Stomach smooth muscle (tissue), 2 donors: ENCODE results near the gene SATB1.
A peak's percentile ranks its signal among the peaks of the same experiment; 100 is the strongest.
"Not testable (repeated sequence)": the region's sequence is repeated elsewhere in the genome, so short reads cannot be mapped to it uniquely, and the experiment has no call there.

Source experiments
- H3K27ac ChIP-seq: one replicate; pipeline ENCODE4 v1.7.0; 2013; ENCODE audit warnings: mild to moderate bottlenecking, low read length, inconsistent platforms
- H3K27me3 ChIP-seq, 2 donors: one replicate each; pipeline ENCODE4 v1.7.0; 2013; ENCODE audit warnings: low read length in 2 of 2; ENCODE audit not compliant: insufficient read depth in 2 of 2, control insufficient read depth in 1 of 2
- H3K36me3 ChIP-seq, 2 donors: one replicate each; pipeline ENCODE4 v1.7.0; 2013; ENCODE audit warnings: low read length in 2 of 2; ENCODE audit not compliant: control insufficient read depth in 2 of 2, insufficient read depth in 2 of 2
- H3K4me1 ChIP-seq: one replicate; pipeline ENCODE4 v1.7.0; 2013; ENCODE audit warnings: low read length; ENCODE audit not compliant: control insufficient read depth, insufficient read depth
- H3K4me3 ChIP-seq, 2 donors: one replicate each; pipeline ENCODE4 v1.7.0; 2013; ENCODE audit warnings: low read length in 2 of 2
- H3K9ac ChIP-seq, 2 donors: one replicate each; pipeline ENCODE4 v1.7.0; 2013; ENCODE audit warnings: low read length in 2 of 2, mild to moderate bottlenecking in 1 of 2
- H3K9me3 ChIP-seq, 2 donors: one replicate each; pipeline ENCODE4 v1.7.0; 2013; ENCODE audit warnings: low read length in 2 of 2; ENCODE audit not compliant: control insufficient read depth in 2 of 2
- donor health status: healthy.
- donor health status: Pancreatic carcinoma.

The SATB1 gene

DNA sequence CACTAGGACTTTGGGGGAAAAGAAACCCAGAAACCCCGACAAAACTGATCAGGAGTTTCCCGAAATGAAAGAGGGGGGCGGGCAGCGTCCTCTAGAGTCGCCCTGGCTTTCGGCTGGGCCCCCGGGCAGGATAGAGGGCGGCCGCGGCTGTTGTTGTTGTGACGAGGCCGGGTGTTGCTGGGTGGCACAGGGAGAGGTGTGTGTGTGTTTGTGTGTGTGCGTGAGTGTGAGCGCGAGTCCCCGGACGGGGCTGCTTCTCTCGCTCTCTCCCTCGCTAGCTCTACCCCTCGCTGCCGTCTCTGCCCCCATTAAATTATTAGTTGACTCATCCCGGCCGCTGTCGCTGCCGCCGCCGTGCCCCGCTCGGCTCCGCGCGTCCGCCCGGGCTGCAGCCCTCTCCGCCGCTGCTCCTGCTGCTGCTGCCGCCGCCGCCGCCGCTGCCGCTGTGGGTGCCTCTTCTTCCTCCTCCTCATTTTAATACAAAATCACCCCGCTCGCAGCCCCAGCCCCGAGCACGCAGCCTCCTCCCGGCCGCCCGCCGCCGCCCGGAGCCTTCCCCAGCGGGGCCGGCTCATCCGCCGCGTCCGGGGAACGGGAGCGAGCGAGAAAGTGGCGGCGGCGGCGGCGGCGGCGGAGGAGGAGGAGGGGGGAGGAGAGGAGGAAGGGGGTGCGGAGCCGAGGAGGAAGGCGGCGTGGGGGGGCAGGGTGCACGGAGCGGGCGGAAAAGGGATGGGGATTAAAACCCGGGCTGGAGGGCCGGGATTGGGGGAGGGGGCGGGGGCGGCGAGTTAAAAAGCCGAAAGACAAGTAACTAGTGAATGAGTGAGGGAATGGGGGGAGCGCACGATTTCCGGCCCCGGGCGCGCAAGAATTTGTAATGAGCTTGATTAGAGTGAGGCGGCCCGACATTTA, at the start of gene SATB1:
SATB1 (minus strand) TSS at position 611 of the 912 bp plus-strand sequence. CDS start 4,372 bp downstream, outside the sequence.
- Histone ChIP-seq H3K36me3 (peaks cover 0 to 4% of the 10 kb centered on the region in 2 donors), H3K9ac (peak within 1 kb of the TSS; percentile 77 to 92), H3K4me1 (no peaks in the 10 kb centered on the region), H3K27me3 (no peaks in the 10 kb centered on the region), H3K27ac (peak within 1 kb of the TSS; percentile 84), H3K4me3 (peak within 1 kb of the TSS; percentile 84 to 86), H3K9me3 (no peaks in the 10 kb centered on the region)

- Histone ChIP-seq H3K9ac (no peak overlapping the region), H3K4me1 (no peaks in the 10 kb centered on the region), H3K9me3 (no peaks in the 10 kb centered on the region), H3K27ac (no peak overlapping the region), H3K4me3 (no peak overlapping the region), H3K27me3 (no peaks in the 10 kb centered on the region), H3K36me3 (no peaks in the 10 kb centered on the region)
Measured at GRCh38 chr3:18474202-18474601, 49.1 kb upstream of the SATB1 start.

GRCh38 chr3:18469775-18470174, 44.6 kb upstream of the SATB1 start:
- Histone ChIP-seq H3K9me3 (no peaks in the 10 kb centered on the region), H3K27ac (no peak overlapping the region), H3K27me3 (no peaks in the 10 kb centered on the region), H3K36me3 (no peaks in the 10 kb centered on the region), H3K4me1 (no peaks in the 10 kb centered on the region), H3K4me3 (no peak overlapping the region), H3K9ac (no peak overlapping the region)

DNA sequence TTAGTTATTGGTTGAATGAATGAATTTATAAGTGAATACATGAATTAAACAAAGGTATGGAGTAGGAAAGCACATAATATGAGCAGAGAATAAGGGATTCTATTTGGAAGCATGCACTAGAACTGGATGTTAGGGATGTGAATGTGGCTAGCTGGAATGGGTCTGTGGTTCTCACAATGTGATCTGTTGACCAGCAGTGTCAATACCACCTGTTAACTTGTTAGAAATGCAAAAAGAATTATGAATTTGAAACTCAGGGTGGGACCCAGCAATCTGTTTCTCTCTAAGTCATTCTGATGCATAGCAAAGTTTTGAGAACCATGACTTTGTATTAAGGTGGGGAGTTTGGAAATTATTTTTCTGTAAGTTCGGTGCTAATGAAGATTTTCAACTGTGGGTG, 41.0 kb upstream of the SATB1 start:
- no peaks in the 10 kb centered on the region for H3K4me1 ChIP-seq
- H3K27ac ChIP-seq = no peak overlapping the region
- no peak overlapping the region for H3K9ac ChIP-seq
- no peak overlapping the region for H3K4me3 ChIP-seq
- H3K36me3 ChIP-seq = no peaks in the 10 kb centered on the region
- H3K9me3 ChIP-seq = no peaks in the 10 kb centered on the region
- H3K27me3 ChIP-seq = no peaks in the 10 kb centered on the region

DNA sequence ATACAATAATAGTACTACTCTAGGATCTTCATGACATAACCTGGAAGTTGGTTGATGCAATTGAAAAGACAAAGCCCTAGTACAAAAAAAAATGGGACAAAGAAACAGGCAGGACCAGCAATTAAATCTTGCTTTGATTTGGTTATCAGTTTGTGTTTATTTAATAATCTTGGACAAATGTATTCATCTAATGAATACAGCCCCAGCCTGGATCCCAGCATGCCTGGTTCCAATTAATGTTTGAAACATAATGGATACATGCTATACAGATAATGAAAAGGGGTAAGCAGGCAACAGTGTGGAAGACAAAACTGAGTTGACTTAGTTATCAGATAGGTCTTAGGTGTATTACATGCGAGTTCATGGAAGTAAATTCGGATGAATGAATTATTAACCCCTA, 29.6 kb upstream of the SATB1 start:
- Histone ChIP-seq H3K4me3 (no peak overlapping the region), H3K4me1 (no peaks in the 10 kb centered on the region), H3K9ac (no peak overlapping the region), H3K36me3 (no peaks in the 10 kb centered on the region), H3K9me3 (no peaks in the 10 kb centered on the region), H3K27me3 (no peaks in the 10 kb centered on the region), H3K27ac (no peak overlapping the region)

DNA sequence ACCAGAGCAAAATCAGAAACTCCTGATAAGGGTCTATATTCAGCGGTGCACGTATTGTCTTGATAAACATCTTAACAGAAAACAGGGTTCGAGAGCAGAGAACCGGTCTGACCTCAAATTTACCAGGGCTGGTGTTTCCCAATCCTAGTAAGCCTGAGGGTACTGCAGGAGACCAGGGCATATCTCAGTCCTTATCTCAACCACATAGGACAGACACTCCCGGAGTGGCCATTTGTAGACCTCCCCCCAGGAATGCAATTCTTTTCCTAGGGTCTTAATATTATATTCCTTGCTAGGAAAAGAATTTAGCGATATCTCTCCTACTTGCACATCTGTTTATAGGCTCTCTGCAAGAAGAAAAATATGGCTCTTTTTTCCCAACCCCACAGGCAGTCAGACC, 24.5 kb upstream of the SATB1 start:
- not testable (repeated sequence) for H3K4me1 ChIP-seq, H3K27ac ChIP-seq, H3K9ac ChIP-seq, H3K4me3 ChIP-seq, H3K27me3 ChIP-seq, H3K9me3 ChIP-seq, H3K36me3 ChIP-seq

DNA sequence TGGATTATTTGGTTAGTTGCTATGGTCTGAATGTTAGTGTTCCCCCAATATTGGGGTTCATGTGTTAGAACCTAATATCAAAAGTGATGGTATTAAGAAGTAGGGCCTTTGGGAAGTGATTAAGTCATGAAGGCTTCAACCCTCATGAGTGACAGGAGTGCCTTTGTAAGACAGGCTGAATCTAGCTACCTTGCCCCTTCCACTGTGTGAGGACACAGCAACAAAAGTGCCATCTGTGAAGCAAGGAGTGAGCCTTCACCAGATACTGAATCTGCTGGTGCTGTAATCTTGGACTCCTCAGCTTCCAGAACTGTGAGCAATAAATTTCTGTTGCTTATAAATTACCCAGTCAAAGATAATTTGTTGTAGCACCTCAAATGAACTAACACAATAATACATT, 22.6 kb upstream of the SATB1 start:
- no peak overlapping the region for H3K9ac ChIP-seq
- H3K4me1 ChIP-seq = peaks cover 22% of the 10 kb centered on the region
- H3K27me3 ChIP-seq = no peaks in the 10 kb centered on the region
- no peaks in the 10 kb centered on the region for H3K36me3 ChIP-seq
- no peak overlapping the region for H3K27ac ChIP-seq
- H3K9me3 ChIP-seq = no peaks in the 10 kb centered on the region
- H3K4me3 ChIP-seq = no peak overlapping the region

- Histone ChIP-seq H3K9me3 (no peaks in the 10 kb centered on the region), H3K4me1 (peaks cover 22% of the 10 kb centered on the region), H3K9ac (peak overlapping the region; percentile 30 to 58), H3K36me3 (no peaks in the 10 kb centered on the region), H3K27me3 (no peaks in the 10 kb centered on the region), H3K4me3 (peak overlapping the region; percentile 71 to 79), H3K27ac (peak overlapping the region; percentile 18)
Measured at GRCh38 chr3:18446149-18446825, 21.1 kb upstream of the SATB1 start.

DNA sequence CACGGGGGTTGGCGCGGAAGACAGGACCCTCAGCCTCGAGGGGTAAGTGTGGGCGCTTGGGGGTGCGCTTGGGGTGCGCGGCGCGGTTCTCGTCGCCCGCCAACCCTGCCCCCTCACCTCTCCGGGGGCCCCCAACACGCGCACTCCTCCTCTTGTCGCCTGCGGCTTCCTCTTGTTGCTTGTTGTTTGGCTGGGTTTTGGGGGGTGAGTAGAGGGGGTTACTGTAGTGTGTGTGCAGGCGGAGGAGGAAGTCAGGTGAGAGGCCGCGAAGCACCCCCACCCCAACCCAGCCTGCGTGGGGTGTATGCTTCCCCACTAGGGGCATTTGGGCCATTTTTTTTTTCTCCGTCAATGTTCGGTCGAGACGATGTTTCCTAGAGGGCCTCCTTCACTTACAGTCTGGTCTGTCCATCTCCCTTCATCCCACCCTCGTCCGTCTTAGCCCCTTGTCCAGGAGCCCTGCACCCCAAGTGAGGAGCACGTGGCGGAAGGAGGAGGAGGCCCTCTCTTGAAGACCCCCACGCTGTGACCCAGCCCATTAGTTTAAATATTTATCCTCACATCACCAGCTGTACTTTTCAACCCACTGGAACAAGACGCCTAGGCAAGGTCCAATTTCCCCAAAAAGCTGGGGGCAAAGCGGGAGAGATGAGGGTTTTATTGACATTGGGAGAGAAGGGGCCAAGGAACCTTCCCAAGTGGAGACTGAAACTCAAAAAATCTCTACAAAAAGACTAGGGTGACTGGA, 20.4 kb upstream of the SATB1 start:
- Histone ChIP-seq H3K27ac (peak overlapping the region; percentile 18), H3K4me3 (peak overlapping the region; percentile 71 to 79), H3K36me3 (no peaks in the 10 kb centered on the region), H3K27me3 (no peaks in the 10 kb centered on the region), H3K9me3 (no peaks in the 10 kb centered on the region), H3K4me1 (peaks cover 22% of the 10 kb centered on the region), H3K9ac (peak overlapping the region; percentile 30 to 58)

DNA sequence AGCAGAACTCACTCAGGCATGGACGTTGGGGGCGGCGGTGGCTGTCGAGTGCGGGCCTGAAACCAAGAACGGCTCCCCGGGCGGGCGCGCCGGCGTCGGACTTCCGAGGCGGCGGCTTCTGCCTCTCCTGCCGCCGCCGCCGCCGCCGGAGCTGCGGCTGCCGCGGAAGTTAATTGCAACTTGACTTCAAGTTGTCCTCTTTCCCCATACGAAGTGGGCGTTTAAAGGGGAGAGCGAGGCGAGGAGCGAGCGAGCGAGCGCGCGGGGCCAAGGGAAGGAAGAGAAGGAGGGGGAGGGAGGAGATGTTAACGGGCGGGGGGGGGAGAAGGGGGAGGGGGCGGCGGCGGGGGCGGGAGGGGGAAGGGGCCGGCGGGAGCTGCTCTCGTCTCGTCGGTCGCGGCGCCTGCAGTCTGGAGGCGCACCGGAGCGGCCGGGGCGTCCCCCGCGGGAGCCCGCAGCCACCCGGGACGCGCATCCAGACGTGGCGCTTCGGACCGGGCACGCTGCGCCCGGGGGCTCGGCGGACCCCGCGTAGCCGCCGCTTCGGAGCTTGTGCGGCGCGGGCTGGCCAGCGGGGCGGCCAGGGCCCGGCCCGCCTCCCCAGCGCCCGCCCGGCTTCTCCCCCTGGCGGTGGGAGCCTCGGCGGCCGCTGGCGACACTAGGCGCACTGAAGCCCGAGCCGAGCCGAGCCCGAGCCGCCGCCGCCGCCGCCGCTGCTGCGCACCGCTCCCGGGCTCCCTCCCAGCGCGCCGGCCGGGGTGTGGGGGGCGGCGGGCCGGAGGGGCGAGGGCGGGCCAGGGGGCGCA, 19.7 kb upstream of the SATB1 start:
- Histone ChIP-seq H3K4me3 (peak overlapping the region; percentile 88 to 90), H3K4me1 (peaks cover 22% of the 10 kb centered on the region), H3K27me3 (no peaks in the 10 kb centered on the region), H3K9ac (peak overlapping the region; percentile 68 to 69), H3K27ac (peak overlapping the region; percentile 37), H3K36me3 (no peaks in the 10 kb centered on the region), H3K9me3 (no peaks in the 10 kb centered on the region)
